Endothelial cell of umbilical vein (primary cell): ENCODE data around the gene TBX15.

Experiments
- GATA2 ChIP-seq: IDR thresholded peaks from 2 replicates; pipeline ENCODE4 v1.7.0; 2011; ENCODE audit warnings: low read depth, mild to moderate bottlenecking, moderate library complexity, mixed read lengths, low read length; ENCODE audit not compliant: insufficient read length, insufficient read depth
- POLR2AphosphoS5 ChIP-seq: IDR thresholded peaks from 2 replicates; pipeline ENCODE4 v1.6.1; 2012; ENCODE audit warnings: low read depth, mild to moderate bottlenecking, control low read depth, low read length, moderate library complexity; ENCODE audit not compliant: insufficient read depth

- TF ChIP-seq GATA2 (no peak), POLR2AphosphoS5 (no peak)
These were observed 42.7 kb downstream of the TBX15 start for GRCh38 chr1:118945489-118945888.
